ENCODE results near the gene OLFML2B.
A peak's percentile ranks its signal among the peaks of the same experiment; 100 is the strongest.
"Not testable (repeated sequence)": the region's sequence is repeated elsewhere in the genome, so short reads cannot be mapped to it uniquely, and the experiment has no call there.

OLFML2B gene

DNA sequence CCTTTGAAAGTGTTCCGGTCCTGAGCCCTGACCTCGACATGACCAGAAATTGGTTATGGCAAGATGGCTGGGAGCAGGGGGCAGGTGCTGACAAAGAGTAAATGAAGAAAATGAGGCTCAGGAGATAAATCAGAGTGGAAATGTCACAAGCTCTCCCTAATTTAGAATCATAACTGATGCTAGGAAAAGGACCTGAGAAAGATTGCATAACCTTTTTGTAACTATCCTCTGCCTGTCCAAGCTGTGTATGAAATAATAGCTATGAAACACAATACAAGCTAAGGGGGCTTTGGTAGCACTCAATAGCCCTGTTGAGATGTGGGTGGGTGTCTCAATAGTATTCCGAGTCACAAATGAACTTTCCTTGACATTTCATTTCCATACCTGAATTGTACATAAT, 32.9 kb upstream of the OLFML2B start:
- no peak overlapping the region for H3K4me3 ChIP-seq (ENCODE audit: low read depth, low read length)
- H3K36me3 ChIP-seq = no peaks in the 10 kb centered on the region
- no peak for DNase-seq
- TF ChIP-seq, protein P1, sequence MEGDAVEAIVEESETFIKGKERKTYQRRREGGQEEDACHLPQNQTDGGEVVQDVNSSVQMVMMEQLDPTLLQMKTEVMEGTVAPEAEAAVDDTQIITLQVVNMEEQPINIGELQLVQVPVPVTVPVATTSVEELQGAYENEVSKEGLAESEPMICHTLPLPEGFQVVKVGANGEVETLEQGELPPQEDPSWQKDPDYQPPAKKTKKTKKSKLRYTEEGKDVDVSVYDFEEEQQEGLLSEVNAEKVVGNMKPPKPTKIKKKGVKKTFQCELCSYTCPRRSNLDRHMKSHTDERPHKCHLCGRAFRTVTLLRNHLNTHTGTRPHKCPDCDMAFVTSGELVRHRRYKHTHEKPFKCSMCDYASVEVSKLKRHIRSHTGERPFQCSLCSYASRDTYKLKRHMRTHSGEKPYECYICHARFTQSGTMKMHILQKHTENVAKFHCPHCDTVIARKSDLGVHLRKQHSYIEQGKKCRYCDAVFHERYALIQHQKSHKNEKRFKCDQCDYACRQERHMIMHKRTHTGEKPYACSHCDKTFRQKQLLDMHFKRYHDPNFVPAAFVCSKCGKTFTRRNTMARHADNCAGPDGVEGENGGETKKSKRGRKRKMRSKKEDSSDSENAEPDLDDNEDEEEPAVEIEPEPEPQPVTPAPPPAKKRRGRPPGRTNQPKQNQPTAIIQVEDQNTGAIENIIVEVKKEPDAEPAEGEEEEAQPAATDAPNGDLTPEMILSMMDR (IDR thresholded peaks at IDR 0.05; ENCODE audit: low read depth, low read length) = no peak
- no peaks in the 10 kb centered on the region for H3K27me3 ChIP-seq
- no peaks in the 10 kb centered on the region for H3K4me1 ChIP-seq
- no peaks in the 10 kb centered on the region for H3K9me3 ChIP-seq

- no peak overlapping the region for H3K4me3 ChIP-seq (ENCODE audit: low read depth, low read length)
- DNase-seq = peak; percentile 74
- no peaks in the 10 kb centered on the region for H3K9me3 ChIP-seq
- no peaks in the 10 kb centered on the region for H3K27me3 ChIP-seq
- no peaks in the 10 kb centered on the region for H3K36me3 ChIP-seq
- H3K4me1 ChIP-seq = no peaks in the 10 kb centered on the region
- TF ChIP-seq, protein P1 (IDR thresholded peaks at IDR 0.05; ENCODE audit: low read depth, low read length) = peak; percentile 99
These were observed 32.4 kb upstream of the OLFML2B start for GRCh38 chr1:162056043-162056442.

DNA sequence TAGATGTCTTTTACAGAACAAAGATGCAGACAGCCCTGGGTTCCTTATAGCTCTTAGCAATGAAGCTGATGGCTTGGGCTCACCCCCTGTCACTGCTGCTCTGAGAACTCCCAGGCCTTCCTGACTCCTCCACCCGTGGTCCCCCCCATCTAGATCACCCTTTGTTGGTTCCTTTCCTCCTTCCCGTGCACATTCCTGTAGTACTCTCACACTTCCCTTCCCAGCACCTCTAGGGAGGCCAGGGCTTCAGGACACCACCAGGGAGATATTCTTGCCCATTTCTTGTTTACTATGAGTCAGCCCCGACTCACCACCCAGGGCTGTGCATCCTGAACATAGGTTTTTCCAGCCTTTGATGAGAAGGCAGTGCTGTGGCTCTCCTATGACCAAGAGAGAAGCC, 31.4 kb upstream of the OLFML2B start:
- no peaks in the 10 kb centered on the region for H3K9me3 ChIP-seq
- H3K4me1 ChIP-seq = no peaks in the 10 kb centered on the region
- DNase-seq = no peak
- TF ChIP-seq, protein P1 (IDR thresholded peaks at IDR 0.05; ENCODE audit: low read depth, low read length) = no peak
- no peak overlapping the region for H3K4me3 ChIP-seq (ENCODE audit: low read depth, low read length)
- no peaks in the 10 kb centered on the region for H3K27me3 ChIP-seq
- no peaks in the 10 kb centered on the region for H3K36me3 ChIP-seq

GRCh38 chr1:162053949-162054348, 30.3 kb upstream of the OLFML2B start:
- H3K36me3 ChIP-seq, DNase-seq: not testable (repeated sequence)

DNA sequence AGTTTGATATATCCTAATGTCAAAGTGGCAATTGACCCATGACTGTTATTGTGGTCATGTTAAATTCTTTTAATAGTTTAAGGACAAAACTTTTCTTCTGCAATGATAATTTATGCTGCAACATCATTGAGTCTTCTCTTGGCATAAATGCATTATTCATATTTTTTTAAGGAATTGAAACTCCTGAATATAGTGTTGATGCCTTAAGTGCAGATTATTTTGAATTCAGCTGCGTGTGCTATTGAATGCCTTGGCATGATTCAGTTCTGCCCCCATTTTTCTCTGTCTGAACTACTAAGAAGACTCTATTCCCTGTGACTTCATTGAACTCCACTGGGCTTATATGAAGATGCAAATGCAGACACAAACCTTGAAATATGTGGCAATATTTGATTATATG, 23.3 kb upstream of the OLFML2B start:
- TF ChIP-seq, protein P1 (IDR thresholded peaks at IDR 0.05; ENCODE audit: low read depth, low read length) = no peak
- Histone ChIP-seq H3K4me3 (ENCODE audit: low read depth, low read length) (no peak overlapping the region), H3K4me1 (peaks cover 4% of the 10 kb centered on the region; the same call in 1 of the 2 replicates), H3K9me3 (no peaks in the 10 kb centered on the region), H3K27me3 (no peaks in the 10 kb centered on the region), H3K36me3 (no peaks in the 10 kb centered on the region)
- DNase-seq = no peak

More at GRCh38 chr1:162053949-162054348, 30.3 kb upstream of the OLFML2B start:
- not testable (repeated sequence) for H3K4me1 ChIP-seq; H3K27me3 ChIP-seq; H3K9me3 ChIP-seq; H3K4me3 ChIP-seq (ENCODE audit: low read depth, low read length)

DNA sequence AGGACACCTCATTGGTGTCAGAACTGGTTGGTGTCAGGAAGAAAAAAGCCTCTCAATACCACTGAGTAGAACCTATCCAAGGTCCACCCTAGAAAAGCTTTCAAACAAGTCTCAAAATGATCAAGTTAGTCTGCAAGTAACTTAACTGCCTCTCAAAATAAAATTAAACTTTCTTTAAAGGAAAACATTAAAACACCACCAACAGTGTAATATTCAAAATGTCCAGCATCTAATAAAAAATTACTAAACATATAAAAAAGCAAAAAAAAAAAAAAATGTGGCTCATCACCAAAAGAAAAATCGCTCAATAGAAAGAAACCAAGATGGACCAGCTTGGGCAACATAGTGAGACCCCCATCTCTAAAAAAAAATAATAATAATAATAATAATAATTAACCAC, 18.7 kb upstream of the OLFML2B start:
- no peaks in the 10 kb centered on the region for H3K9me3 ChIP-seq
- no peak for DNase-seq
- no peaks in the 10 kb centered on the region for H3K36me3 ChIP-seq
- no peaks in the 10 kb centered on the region for H3K27me3 ChIP-seq
- H3K4me3 ChIP-seq (ENCODE audit: low read depth, low read length) = no peak overlapping the region
- TF ChIP-seq, protein P1 (IDR thresholded peaks at IDR 0.05; ENCODE audit: low read depth, low read length) = no peak
- peaks cover 11% of the 10 kb centered on the region for H3K4me1 ChIP-seq

DNA sequence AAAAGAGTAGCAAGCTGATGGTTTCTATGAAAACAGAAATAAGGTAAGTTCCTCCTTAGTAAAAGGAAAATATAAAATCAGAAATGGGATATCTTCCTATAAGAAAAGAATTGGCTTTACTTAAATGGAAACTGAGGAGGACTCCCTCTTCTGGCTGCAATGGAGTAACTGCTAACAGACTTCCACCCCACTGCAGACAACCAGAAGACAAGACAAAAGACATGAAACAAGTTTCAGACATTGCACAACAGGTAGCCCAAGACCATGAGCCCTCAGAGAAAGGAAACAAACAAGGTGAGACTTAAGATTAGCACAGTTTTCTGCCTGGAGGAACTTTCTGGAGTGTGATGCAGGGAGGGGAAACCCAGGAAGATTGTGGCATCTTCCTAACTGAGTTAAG, 17.0 kb upstream of the OLFML2B start:
- Histone ChIP-seq H3K4me3 (ENCODE audit: low read depth, low read length) (no peak overlapping the region), H3K9me3 (no peaks in the 10 kb centered on the region), H3K36me3 (no peaks in the 10 kb centered on the region), H3K4me1 (peaks cover 13% of the 10 kb centered on the region), H3K27me3 (no peaks in the 10 kb centered on the region)
- TF ChIP-seq, protein P1 (IDR thresholded peaks at IDR 0.05; ENCODE audit: low read depth, low read length) = peak; percentile 58
- DNase-seq = no peak
